ENCODE results near the gene CTBP2.

Gene CTBP2

DNA sequence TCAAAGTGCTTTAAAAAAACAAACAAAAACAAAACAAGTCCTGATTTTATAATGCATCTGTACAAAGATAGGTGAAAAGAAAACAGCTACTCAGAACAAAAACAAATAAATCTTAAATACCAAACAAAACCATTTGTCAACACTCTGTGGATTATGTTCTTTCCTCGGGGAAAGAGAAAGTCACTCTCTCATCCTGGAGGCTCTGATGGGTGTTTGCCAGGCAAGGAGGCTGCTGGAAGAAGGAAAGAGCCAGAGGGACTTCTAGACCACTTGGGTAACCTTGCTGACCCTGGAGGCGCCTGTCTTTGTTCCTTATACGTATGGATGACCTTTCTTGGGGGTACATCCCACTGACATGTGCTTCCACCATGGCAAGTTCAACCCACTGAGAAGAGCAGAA lies 125.7 kb downstream of the CTBP2 start:
- ChIA-PET POLR2A (no interaction called here), CTCF (interaction anchor here (4.1 kb wide), 1 partner anchor 13 kb away, joined by 27 read pairs; no protein-coding TSS in a partner anchor)
- DNase-seq (ENCODE audit: extremely low spot score) = no peak
- TF ChIP-seq, protein P1, sequence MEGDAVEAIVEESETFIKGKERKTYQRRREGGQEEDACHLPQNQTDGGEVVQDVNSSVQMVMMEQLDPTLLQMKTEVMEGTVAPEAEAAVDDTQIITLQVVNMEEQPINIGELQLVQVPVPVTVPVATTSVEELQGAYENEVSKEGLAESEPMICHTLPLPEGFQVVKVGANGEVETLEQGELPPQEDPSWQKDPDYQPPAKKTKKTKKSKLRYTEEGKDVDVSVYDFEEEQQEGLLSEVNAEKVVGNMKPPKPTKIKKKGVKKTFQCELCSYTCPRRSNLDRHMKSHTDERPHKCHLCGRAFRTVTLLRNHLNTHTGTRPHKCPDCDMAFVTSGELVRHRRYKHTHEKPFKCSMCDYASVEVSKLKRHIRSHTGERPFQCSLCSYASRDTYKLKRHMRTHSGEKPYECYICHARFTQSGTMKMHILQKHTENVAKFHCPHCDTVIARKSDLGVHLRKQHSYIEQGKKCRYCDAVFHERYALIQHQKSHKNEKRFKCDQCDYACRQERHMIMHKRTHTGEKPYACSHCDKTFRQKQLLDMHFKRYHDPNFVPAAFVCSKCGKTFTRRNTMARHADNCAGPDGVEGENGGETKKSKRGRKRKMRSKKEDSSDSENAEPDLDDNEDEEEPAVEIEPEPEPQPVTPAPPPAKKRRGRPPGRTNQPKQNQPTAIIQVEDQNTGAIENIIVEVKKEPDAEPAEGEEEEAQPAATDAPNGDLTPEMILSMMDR (IDR thresholded peaks at IDR 0.05; ENCODE audit: control extremely low read depth, extremely low read depth, low read depth, missing control alignments) = no peak

DNA sequence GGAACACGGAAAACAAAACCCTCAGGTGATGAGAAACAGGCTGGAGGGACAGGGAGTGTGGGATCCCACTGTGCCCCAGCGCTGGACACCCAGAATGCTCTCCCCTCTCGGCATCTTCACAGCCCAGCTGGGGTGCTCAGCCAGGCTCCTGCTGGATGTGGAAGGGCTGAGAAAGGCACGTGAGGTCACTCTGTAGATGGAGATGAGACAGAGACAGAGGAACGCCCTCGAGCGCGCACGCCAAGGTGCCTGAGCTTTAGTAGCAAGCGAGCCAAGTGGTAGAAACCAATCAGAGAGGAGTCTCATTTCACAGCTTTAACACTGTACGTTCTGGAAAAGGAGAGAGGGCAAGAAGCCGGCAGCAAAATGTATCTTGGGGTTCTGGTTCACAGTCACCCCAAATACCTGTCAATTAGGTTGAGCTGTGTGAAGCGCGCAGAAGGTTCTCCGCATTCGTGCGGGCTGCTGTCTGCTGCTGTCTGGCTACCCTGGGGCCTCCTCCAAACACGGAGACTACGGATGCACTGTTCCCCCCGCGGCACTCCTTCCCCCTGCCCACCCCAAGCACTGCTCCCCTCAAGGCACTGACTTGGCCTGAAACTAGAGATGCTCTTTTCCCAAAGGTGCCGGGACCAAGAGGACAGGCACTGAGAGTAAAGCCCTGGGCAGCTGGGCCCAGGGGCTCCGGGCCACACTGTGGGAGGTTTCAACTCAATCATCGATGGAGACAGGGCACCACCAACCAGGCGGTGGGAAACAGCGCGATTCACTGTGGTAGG lies 127.0 kb downstream of the CTBP2 start:
- DNase-seq (ENCODE audit: extremely low spot score) = no peak
- TF ChIP-seq, protein P1 (IDR thresholded peaks at IDR 0.05; ENCODE audit: control extremely low read depth, extremely low read depth, low read depth, missing control alignments) = no peak
- CTCF ChIA-PET = interaction anchor here (1.2 to 4.1 kb wide), 3 partner anchors 14 to 24 kb away, joined by 3 to 27 read pairs (median 3); no protein-coding TSS in a partner anchor
- POLR2A ChIA-PET = no interaction called here

DNA sequence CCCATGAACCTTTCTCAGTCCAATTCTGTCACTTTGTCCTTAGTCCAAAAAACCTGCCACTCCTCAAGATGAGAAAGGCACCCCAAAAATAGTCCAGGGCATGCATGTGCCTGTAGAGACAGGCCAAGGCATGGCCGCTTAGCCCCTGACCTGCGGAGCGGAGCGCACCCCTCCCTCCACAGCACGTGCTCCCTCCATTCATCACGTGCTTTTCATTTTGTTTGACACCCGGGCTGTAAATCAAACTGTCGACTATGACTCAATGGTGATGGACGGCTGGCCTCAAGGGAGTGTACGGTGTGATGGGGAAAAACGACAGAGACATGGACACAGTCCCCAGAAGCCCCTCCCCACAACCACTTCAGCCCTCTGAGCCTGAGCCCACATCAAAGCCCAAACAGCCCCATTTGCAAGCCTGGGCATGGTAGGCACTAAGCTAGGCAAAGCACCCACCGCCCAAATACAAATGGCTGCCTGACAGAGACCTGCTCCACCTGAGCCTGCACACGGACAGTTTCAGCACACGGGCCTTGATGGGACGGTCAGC lies 127.8 kb downstream of the CTBP2 start:
- CTCF ChIA-PET = interaction anchor here (1.5 kb wide), 1 partner anchor 15 kb away, joined by 3 read pairs; no protein-coding TSS in a partner anchor
- POLR2A ChIA-PET = no interaction called here
- TF ChIP-seq, protein P1 (IDR thresholded peaks at IDR 0.05; ENCODE audit: control extremely low read depth, extremely low read depth, low read depth, missing control alignments) = no peak

GRCh38 chr10:125030567-125031197 lies 129.7 kb downstream of the CTBP2 start:
- POLR2A ChIA-PET = no interaction called here
- TF ChIP-seq, protein P1 (IDR thresholded peaks at IDR 0.05; ENCODE audit: control extremely low read depth, extremely low read depth, low read depth, missing control alignments) = no peak
- no peak for DNase-seq (ENCODE audit: extremely low spot score)
- CTCF ChIA-PET = interaction anchor here (0.6 kb wide), 1 partner anchor 17 kb away, joined by 3 read pairs; no protein-coding TSS in a partner anchor

More for the DNA sequence above, 127.8 kb downstream of the CTBP2 start:
- no peak for DNase-seq (ENCODE audit: extremely low spot score)

DNA sequence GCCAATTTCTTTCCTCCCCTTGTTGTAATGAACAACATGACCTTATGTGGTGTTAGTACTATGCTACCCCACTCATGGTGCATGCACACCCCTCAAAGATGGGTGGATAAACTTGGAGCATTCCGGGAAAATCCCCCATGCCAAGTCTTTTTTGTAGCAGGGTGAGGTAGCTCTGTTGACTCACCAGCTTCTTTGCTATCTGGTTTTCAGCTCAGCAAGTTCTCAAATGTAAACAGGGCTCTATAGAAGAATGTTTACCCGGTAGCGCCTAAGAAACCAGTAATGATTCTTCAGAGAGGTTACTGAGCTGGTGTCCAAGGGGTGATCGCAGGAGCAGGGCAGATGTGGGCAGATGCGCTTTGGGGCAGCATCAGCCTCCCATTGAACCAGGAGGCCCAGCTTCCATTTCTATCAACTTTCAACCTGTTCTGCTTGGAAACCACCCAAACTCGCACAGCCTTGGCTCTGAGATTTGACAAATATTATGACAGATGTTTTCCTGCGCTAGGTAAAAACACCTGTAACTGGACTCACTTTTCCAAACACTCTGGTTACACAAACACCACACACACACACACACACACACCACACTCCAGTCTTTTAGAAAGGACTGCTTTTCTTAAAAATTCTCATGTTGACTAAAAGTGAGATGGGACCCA lies 130.7 kb downstream of the CTBP2 start:
- TF ChIP-seq, protein P1 (IDR thresholded peaks at IDR 0.05; ENCODE audit: control extremely low read depth, extremely low read depth, low read depth, missing control alignments) = no peak
- DNase-seq (ENCODE audit: extremely low spot score) = no peak
- CTCF ChIA-PET = interaction anchor here (1.1 to 2.4 kb wide), 2 partner anchors 18 to 37 kb away, joined by 4 to 11 read pairs; no protein-coding TSS in a partner anchor
- POLR2A ChIA-PET = interaction anchor here (0.6 kb wide), 1 partner anchor 319 kb away, joined by 3 read pairs; no protein-coding TSS in a partner anchor

Measured in GM10248 (cell line).